Gastrocnemius medialis (tissue), 4 donors: ENCODE data around the gene STIM1. TPM values are rescaled to one million over a fixed set of nuclear protein-coding genes. Genes with fewer than 3 reads are reported as not detected.

Experiments
- ATAC-seq, 2 donors: fragments of 150-250 bp; one replicate each; pipeline ENCODE4 v1.9.1; 2016
- DNase-seq, 2 donors: peaks; one replicate each; pipeline ENCODE4 v3.0.0-alpha.2; 2019
- H3K27ac ChIP-seq, 4 donors: fragments of 200-600 bp; sonication (generic); 1 replicate in 1 of 4; 2 replicates in 3 of 4; pipeline ENCODE4 v1.5.1; 2016 to 2018; ENCODE audit warnings: mild to moderate bottlenecking in 2 of 4, moderate library complexity in 1 of 4
- H3K27me3 ChIP-seq, 3 donors: fragments of 200-600 bp; sonication (generic) in 2 of 3; 1 replicate in 1 of 3; 2 replicates in 2 of 3; pipeline versions ENCODE4 v1.5.1 to v1.6.0; 2016 to 2019; ENCODE audit warnings: mild to moderate bottlenecking in 1 of 3, moderate library complexity in 1 of 3
- H3K36me3 ChIP-seq, 2 donors: fragments of 200-600 bp; sonication (generic) in 1 of 2; one replicate each; pipeline ENCODE4 v1.5.1; 2017 to 2018
- H3K4me1 ChIP-seq, 2 donors: fragments of 200-600 bp; sonication (generic) in 1 of 2; one replicate each; pipeline ENCODE4 v1.5.1; 2016 to 2017; ENCODE audit warnings: mild to moderate bottlenecking in 2 of 2
- H3K4me3 ChIP-seq, 4 donors: fragments of 200-600 bp; sonication (generic) in 3 of 4; 1 replicate in 1 of 4; 2 replicates in 3 of 4; pipeline ENCODE4 v1.5.1; 2016 to 2019; ENCODE audit warnings: mild to moderate bottlenecking in 2 of 4
- H3K9me3 ChIP-seq, 3 donors: fragments of 200-600 bp; sonication (generic) in 2 of 3; 1 replicate in 1 of 3; 2 replicates in 2 of 3; pipeline ENCODE4 v1.5.1; 2016 to 2019
- POLR2A ChIP-seq, 2 donors: fragments of 450-650 bp; IDR thresholded peaks; one replicate each; pipeline ENCODE4 v1.6.1; 2017; ENCODE audit warnings: antibody characterized with exemption in 2 of 2, mild to moderate bottlenecking in 2 of 2, moderate library complexity in 2 of 2
- in situ Hi-C, 4 donors: fragments of 200-750 bp; cut with MboI; loops; one replicate each; pipeline versions ENCODE4 v1.15.0 to v1.8.0; 2017; ENCODE audit warnings: low sequenced_read_pairs in 4 of 4
- intact Hi-C: fragments of 100-400 bp; cut with DNase I; formaldehyde crosslinking; loops from one replicate; pipeline ENCODE4 v1.15.1; 2023; ENCODE audit warnings: low total_unique reads
- total RNA-seq, 4 donors: library from RNA; depleted of rRNA; stranded (reverse); fragments of >200 nt; gene quantifications; one replicate each; pipeline versions ENCODE4 v1.1.0 to v1.2.3, GENCODE V29; 2016
- TF ChIP-seq, protein P1 (sequence below), 5 experiments: fragments of 450-650 bp in 3 of 5; fragments of 200-600 bp in 2 of 5; sonication (generic) in 2 of 5; IDR thresholded peaks in 4 of 5; conservative IDR thresholded peaks in 1 of 5; 1 replicate in 4 of 5; 2 replicates in 1 of 5; pipeline ENCODE4 v1.5.1; 2016 to 2019; ENCODE audit warnings: antibody characterized with exemption in 5 of 5, mild to moderate bottlenecking in 3 of 5, moderate library complexity in 3 of 5

Gene STIM1
- total RNA-seq, 4 donors from 2014 or later = 45.9 to 132 (median 87.3) TPM

DNA sequence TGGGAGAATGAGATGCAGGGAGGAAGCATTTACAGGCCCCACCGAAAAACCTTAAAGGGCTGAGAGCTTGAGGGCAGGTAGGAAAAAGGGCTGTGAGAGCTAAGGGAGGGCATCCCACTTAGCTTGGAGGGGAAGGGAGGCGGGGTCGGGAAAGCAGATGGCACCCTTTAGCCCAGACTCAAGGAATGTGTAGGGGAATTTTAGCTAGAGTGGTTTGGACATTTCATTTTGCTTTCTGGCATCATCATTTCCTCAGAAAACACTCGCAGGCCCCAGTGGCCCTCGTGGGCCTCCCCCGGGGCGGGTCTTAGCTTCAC is 846 bp upstream of the STIM1 start:
- Histone ChIP-seq H3K27me3 (no peaks in the 10 kb centered on the region), H3K36me3 (no peaks in the 10 kb centered on the region), H3K27ac (peak overlapping the region; percentile 99 to 100 (median 100)), H3K4me3 (peak overlapping the region; percentile 91 to 97 (median 96)), H3K4me1 (peaks cover 48 to 51% of the 10 kb centered on the region in 2 donors), H3K9me3 (no peaks in the 10 kb centered on the region)
- in situ Hi-C loops (loop anchor here in 3 of 4 donors (5.0 to 25.0 kb wide), 3 partner anchors 108 to 218 kb away; no protein-coding TSS in a partner anchor), intact Hi-C loops (loop anchor here (5.0 kb wide), 1 partner anchor 133 kb away; no protein-coding TSS in a partner anchor)
- TF ChIP-seq, protein P1, sequence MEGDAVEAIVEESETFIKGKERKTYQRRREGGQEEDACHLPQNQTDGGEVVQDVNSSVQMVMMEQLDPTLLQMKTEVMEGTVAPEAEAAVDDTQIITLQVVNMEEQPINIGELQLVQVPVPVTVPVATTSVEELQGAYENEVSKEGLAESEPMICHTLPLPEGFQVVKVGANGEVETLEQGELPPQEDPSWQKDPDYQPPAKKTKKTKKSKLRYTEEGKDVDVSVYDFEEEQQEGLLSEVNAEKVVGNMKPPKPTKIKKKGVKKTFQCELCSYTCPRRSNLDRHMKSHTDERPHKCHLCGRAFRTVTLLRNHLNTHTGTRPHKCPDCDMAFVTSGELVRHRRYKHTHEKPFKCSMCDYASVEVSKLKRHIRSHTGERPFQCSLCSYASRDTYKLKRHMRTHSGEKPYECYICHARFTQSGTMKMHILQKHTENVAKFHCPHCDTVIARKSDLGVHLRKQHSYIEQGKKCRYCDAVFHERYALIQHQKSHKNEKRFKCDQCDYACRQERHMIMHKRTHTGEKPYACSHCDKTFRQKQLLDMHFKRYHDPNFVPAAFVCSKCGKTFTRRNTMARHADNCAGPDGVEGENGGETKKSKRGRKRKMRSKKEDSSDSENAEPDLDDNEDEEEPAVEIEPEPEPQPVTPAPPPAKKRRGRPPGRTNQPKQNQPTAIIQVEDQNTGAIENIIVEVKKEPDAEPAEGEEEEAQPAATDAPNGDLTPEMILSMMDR (IDR thresholded peaks at IDR 0.05 in 4 of 5, conservative IDR thresholded peaks at IDR 0.05 in 1 of 5) = no peak
- no peak for TF ChIP-seq POLR2A (IDR thresholded peaks at IDR 0.05)
- no peak for DNase-seq
- peak in 1 of 2 donors; percentile 10 for ATAC-seq

DNA sequence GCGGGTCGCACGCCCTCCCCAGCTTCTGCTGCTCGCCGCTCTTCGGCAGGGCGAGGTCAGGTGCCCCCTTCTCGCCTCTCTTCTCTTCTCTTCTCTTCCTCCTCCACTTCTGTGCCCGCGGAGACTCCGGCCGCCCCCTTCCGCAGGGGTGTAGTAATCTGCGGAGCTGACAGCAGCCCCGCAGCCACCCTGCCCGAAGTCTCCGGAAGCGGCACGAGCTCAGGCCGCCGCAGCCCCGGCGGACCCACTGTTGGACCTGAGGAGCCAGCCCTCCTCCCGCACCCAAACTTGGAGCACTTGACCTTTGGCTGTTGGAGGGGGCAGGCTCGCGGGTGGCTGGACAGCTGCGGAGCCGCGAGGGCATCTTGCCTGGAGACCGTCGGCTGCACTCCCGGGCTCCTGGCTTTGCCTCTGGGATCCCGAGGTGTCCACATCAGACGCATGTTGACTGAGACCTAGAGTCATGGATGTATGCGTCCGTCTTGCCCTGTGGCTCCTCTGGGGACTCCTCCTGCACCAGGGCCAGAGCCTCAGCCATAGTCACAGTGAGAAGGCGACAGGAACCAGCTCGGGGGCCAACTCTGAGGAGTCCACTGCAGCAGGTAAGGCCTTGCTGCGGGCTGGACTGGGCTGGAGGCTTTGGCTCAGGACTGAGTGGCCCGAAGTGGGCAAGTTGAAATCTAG is 486 bp downstream of the STIM1 start:
- ATAC-seq (peak; percentile 18 to 32), DNase-seq (peak; percentile 64 to 88)
- Histone ChIP-seq H3K36me3 (no peaks in the 10 kb centered on the region), H3K27ac (peak overlapping the region; percentile 99 to 100 (median 100)), H3K27me3 (no peaks in the 10 kb centered on the region), H3K4me3 (peak overlapping the region; percentile 91 to 97 (median 96)), H3K4me1 (peaks cover 61 to 64% of the 10 kb centered on the region in 2 donors), H3K9me3 (no peaks in the 10 kb centered on the region)
- intact Hi-C loops (loop anchor here (1.0 to 5.0 kb wide), 4 partner anchors 71 to 216 kb away; no protein-coding TSS in a partner anchor), in situ Hi-C loops (loop anchor here in 2 of 4 donors (10.0 to 25.0 kb wide), 2 partner anchors 106 to 189 kb away; no protein-coding TSS in a partner anchor)
- peak in 1 of 2 donors; percentile 40 for TF ChIP-seq POLR2A (IDR thresholded peaks at IDR 0.05)
- TF ChIP-seq, protein P1 (IDR thresholded peaks at IDR 0.05 in 4 of 5, conservative IDR thresholded peaks at IDR 0.05 in 1 of 5) = no peak

DNA sequence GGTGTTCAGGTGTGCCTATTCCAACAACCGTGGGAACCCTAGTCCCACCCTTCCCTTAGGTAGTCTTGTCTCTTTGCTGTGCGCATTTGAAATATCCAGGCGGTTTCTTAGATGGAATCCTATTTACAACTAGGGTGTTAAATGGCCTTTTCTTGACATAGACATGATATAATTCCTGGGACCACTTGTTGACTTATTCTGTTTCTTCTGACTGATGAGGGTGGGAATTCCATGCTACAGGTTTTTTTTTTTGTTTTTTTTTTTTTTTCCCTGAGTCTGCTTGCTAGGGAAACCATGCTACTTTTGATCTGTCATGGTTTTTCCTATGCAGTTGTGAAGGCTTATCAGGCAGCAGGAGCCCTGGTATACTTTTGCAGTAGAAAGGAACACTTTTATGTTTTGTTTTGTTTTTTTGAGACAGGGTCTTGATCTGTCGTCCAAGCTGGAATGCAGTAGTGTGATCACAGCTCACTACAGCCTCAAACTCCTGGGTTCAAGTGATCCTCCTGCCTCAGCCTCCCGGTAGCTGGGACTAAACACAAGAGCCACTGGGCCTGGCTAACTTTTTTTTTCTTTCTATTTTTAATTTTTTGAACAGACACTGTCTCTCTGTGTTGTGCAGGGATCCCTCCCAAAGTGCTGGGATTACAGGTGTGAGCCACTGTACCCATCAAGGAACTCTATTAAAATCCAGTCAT is 1.5 kb downstream of the STIM1 start:
- in situ Hi-C loops = loop anchor here in 2 of 4 donors (10.0 to 25.0 kb wide), 2 partner anchors 105 to 188 kb away; no protein-coding TSS in a partner anchor
- Histone ChIP-seq H3K36me3 (no peaks in the 10 kb centered on the region), H3K27ac (peak overlapping the region; percentile 99 to 100 (median 100)), H3K4me1 (peaks cover 71 to 75% of the 10 kb centered on the region in 2 donors), H3K4me3 (peak overlapping the region; percentile 91 to 97 (median 96)), H3K27me3 (no peaks in the 10 kb centered on the region), H3K9me3 (no peaks in the 10 kb centered on the region)
- TF ChIP-seq, protein P1 (IDR thresholded peaks at IDR 0.05 in 4 of 5, conservative IDR thresholded peaks at IDR 0.05 in 1 of 5) = no peak
- TF ChIP-seq POLR2A (IDR thresholded peaks at IDR 0.05) = no peak
- DNase-seq (no peak), ATAC-seq (no peak)
- intact Hi-C loops = loop anchor here (5.0 kb wide), 2 partner anchors 70 to 90 kb away; no protein-coding TSS in a partner anchor

DNA sequence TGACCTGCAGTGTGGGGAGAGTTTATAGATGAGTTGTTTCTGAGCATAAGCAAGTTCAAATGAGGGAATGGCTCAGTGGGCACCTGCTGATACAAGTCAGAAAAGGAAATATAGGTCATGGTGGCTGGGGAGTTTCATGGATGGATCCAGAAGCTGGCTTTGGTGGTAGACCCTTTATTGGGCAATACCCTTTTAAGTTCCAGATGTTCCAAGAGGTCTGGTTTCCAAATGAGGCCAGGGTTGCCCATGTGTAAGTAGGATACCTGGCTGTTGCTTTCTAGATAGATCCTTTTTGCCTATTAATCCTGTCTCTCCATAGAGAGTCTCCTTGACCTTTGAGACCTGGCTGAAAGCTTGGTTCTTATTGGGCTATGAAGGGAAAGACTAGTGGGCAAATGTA is 2.2 kb downstream of the STIM1 start:
- TF ChIP-seq, protein P1 (IDR thresholded peaks at IDR 0.05 in 4 of 5, conservative IDR thresholded peaks at IDR 0.05 in 1 of 5) = no peak
- TF ChIP-seq POLR2A (IDR thresholded peaks at IDR 0.05) = peak in 1 of 2 donors; percentile 12
- Histone ChIP-seq H3K27ac (peak overlapping the region; percentile 99 to 100 (median 100)), H3K9me3 (no peaks in the 10 kb centered on the region), H3K4me3 (peak overlapping the region; percentile 91 to 97 (median 96)), H3K36me3 (no peaks in the 10 kb centered on the region), H3K27me3 (no peaks in the 10 kb centered on the region), H3K4me1 (peaks cover 75 to 76% of the 10 kb centered on the region in 2 donors)
- in situ Hi-C loops (loop anchor here in 2 of 4 donors (10.0 to 25.0 kb wide), 2 partner anchors 105 to 187 kb away; no protein-coding TSS in a partner anchor), intact Hi-C loops (loop anchor here (5.0 kb wide), 2 partner anchors 70 to 90 kb away; no protein-coding TSS in a partner anchor)
- DNase-seq (no peak), ATAC-seq (no peak)
